ENCODE measurements around the gene IL22RA1. TPM values are rescaled to one million over a fixed set of nuclear protein-coding genes. Genes with fewer than 3 reads are reported as not detected.

The IL22RA1 gene
- total RNA-seq, 1 donor, result not detected

DNA sequence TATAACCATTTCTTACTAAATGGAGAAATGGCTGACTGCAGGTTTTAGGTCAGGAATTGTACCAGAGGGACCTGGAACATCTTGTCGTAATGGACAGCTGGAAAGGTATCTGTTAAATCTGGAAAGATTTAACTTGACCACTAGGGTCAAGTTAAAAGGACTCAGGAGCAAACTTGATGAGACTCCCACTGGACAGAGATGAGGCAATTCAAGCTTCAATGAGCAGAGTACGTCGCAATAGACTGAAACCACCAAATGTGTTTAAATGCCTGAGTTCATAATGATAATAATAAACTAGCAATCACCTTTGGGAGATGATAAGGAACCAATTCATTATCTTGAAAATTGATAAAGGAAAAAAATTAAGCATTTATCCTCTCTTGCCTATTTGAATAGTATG is 35.5 kb upstream of the IL22RA1 start:
- H3K4me3 ChIP-seq (ENCODE audit: low read depth, low read length), result no peak overlapping the region
- TF ChIP-seq, protein P1, sequence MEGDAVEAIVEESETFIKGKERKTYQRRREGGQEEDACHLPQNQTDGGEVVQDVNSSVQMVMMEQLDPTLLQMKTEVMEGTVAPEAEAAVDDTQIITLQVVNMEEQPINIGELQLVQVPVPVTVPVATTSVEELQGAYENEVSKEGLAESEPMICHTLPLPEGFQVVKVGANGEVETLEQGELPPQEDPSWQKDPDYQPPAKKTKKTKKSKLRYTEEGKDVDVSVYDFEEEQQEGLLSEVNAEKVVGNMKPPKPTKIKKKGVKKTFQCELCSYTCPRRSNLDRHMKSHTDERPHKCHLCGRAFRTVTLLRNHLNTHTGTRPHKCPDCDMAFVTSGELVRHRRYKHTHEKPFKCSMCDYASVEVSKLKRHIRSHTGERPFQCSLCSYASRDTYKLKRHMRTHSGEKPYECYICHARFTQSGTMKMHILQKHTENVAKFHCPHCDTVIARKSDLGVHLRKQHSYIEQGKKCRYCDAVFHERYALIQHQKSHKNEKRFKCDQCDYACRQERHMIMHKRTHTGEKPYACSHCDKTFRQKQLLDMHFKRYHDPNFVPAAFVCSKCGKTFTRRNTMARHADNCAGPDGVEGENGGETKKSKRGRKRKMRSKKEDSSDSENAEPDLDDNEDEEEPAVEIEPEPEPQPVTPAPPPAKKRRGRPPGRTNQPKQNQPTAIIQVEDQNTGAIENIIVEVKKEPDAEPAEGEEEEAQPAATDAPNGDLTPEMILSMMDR (IDR thresholded peaks at IDR 0.05; ENCODE audit: insufficient read depth, low read depth, low read length), result no peak
- peak; percentile 24 for DNase-seq (ENCODE audit: low read depth)

DNA sequence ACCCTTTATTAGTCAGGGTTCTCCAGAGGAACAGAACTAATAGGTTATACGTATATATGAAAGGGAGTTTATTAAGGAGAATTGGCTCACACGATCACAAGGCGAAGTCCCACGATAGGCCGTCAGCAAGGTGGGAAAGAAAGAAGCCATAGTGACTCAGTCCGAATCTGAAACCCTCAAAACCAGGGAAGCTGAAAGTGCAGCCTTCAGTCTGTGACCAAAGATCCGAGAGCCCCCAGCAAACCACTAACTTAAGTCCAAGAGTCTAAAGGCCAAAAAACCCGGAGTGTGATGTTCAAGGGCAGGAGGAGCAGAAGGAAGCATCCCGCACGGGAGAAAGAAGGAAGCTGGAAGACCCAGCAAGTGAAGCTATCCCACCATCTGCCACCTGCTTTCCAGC is 34.2 kb upstream of the IL22RA1 start:
- H3K4me3 ChIP-seq (ENCODE audit: low read depth, low read length), result no peak overlapping the region
- DNase-seq (ENCODE audit: low read depth), result no peak
- TF ChIP-seq, protein P1 (IDR thresholded peaks at IDR 0.05; ENCODE audit: insufficient read depth, low read depth, low read length), result no peak

DNA sequence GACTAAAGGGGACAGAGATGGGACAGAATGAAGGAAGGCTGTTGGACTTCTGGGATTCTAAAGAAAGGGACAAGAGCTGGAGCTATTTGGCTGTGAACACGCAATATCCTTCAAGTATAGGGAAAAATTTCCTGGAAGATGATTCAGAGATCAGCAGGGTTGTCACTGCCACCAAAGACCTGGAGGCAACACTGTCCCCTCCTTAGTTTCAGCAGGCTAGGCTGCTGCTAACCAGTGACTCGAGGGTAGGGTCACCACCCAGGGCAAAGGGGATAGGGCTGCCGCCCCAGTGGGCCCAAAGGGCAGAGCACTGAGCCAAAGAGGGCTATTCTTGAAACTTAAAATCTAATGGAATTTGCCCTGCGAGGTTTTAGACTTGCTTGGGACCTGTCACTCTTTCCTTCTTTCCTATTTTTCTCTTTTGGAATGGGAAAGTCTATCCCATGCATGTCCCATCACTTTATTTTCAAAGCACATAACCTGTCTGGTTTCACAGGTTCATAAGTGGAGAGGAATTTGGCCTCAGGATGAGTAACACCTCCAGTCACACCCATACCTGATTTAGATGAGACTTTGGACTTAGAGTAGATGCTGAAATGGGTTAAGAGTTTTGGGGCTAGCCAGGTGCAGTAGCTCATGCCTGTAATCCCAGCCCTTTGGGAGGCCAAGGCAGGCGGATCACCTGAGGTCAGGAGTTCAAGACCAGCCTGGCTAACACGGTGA is 32.3 kb upstream of the IL22RA1 start:
- no peak overlapping the region for H3K4me3 ChIP-seq (ENCODE audit: low read depth, low read length)
- TF ChIP-seq, protein P1 (IDR thresholded peaks at IDR 0.05; ENCODE audit: insufficient read depth, low read depth, low read length), result no peak
- DNase-seq (ENCODE audit: low read depth), result no peak

DNA sequence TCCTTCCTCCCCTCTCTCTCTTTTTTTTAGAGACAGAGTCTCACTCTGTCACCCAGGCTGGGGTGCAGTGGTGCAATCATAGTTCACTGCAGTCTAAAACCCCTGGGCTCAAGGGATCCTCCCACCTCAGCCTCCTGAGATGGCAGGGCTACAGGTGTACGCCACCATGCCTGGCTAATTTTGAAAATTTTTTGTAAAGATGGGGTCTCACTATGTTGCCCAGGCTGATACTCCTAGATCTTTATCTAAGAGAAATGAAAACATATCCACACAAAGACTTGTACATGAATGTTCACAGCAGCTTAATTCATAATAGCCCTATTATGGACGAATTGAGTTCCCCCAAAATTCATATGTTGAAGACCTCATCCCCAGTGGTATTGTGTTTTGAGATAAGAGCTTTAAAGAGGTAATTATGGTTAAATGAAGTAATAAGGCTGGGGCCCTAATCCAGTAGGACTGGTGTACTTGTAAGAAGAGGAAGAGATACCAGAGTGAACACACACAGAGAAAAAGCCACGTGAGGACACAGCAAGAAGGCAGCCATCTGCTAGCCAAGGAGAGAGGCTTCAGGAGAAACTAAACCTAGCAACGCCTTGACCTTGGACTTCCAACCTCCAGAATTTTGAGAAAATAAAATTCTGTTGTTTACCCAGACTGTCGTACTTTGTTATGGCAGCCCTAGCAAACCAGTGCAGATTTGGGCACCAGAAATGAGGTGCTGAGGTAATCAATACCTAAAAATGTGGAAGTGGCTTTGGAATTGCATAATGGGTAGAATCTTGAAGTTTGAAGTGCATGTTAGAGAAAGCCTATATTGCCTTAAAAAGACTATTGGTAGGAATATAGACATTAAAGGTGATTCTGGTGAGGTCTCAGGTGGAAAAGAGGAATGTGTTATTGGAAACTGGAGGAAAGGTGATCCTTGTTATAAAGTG is 31.0 kb upstream of the IL22RA1 start:
- no peak for DNase-seq (ENCODE audit: low read depth)
- TF ChIP-seq, protein P1 (IDR thresholded peaks at IDR 0.05; ENCODE audit: insufficient read depth, low read depth, low read length), result no peak
- no peak overlapping the region for H3K4me3 ChIP-seq (ENCODE audit: low read depth, low read length)

DNA sequence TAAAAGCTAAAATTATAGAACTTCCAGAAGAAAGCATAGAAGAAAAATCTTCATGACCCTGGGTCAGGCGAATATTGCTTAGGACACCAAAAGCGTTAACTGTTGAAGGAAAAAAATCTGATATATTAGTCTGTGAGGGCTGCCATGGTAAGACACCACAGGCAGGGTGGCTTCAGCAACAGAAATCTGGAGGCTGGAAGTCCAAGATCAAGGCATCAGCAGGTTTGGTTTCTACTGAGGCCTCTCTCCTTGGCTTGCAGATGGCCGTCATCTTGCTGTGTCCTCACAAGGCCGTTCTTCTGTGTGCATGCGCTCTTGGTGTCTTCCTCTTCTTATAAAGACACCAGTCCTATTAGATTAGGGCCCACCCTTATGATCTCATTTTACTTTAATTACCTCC is 29.7 kb upstream of the IL22RA1 start:
- DNase-seq (ENCODE audit: low read depth), result no peak
- TF ChIP-seq, protein P1 (IDR thresholded peaks at IDR 0.05; ENCODE audit: insufficient read depth, low read depth, low read length), result no peak
- H3K4me3 ChIP-seq (ENCODE audit: low read depth, low read length), result no peak overlapping the region

DNA sequence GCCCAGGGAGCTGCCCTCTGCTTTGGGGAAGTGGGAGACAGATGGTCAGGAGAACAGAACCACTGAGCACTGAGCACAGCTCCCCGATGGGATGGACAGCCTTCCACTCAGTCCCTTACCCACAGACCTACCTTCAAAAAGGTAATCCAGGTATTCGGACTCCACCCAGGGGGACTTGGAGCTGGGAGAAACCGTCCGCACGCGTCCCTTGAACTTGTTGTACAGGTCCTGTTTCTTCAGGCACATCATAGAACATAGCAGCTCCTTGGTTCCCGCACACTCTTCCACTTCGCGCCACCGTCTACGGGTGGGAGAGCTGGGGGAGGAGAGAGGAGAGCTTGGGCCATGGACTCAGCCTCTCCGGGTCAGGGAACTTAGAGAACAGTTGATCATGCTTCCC is 26.3 kb upstream of the IL22RA1 start:
- no peak for DNase-seq (ENCODE audit: low read depth)
- TF ChIP-seq, protein P1 (IDR thresholded peaks at IDR 0.05; ENCODE audit: insufficient read depth, low read depth, low read length), result no peak
- H3K4me3 ChIP-seq (ENCODE audit: low read depth, low read length), result no peak overlapping the region
